NCI-H82 treated with DMSO at 0.1 percent for 48 hours (cell line): ENCODE data around the gene TTC34.
"Not testable (repeated sequence)": the region's sequence is repeated elsewhere in the genome, so short reads cannot be mapped to it uniquely, and the experiment has no call there.

Source experiments
- DNase-seq: peaks from one replicate; lab custom pipeline; 2025; ENCODE audit not compliant: unreplicated experiment; lab: John Stamatoyannopoulos, UW

Gene TTC34

GRCh38 chr1:2799811-2800663, 1.5 kb downstream of the TTC34 start:
- no peak for DNase-seq

- not testable (repeated sequence) for DNase-seq
These were observed 2.5 kb downstream of the TTC34 start for GRCh38 chr1:2798958-2799357.

GRCh38 chr1:2797741-2798016, 3.8 kb downstream of the TTC34 start:
- no peak for DNase-seq

- DNase-seq = no peak
These were observed 4.4 kb downstream of the TTC34 start for GRCh38 chr1:2796890-2797740.

- DNase-seq = no peak
These were observed 5.6 kb downstream of the TTC34 start for GRCh38 chr1:2795926-2796325.

GRCh38 chr1:2791027-2791760, 10.3 kb downstream of the TTC34 start:
- no peak for DNase-seq

GRCh38 chr1:2789986-2790581, 11.4 kb downstream of the TTC34 start:
- DNase-seq = no peak

GRCh38 chr1:2789164-2789985, 12.1 kb downstream of the TTC34 start:
- no peak for DNase-seq

GRCh38 chr1:2788506-2789163, 12.9 kb downstream of the TTC34 start:
- DNase-seq = no peak

GRCh38 chr1:2787163-2787911, 14.2 kb downstream of the TTC34 start:
- DNase-seq = no peak

- DNase-seq = no peak
These were observed 14.9 kb downstream of the TTC34 start for GRCh38 chr1:2786329-2787162.

- DNase-seq = no peak
These were observed 15.7 kb downstream of the TTC34 start for GRCh38 chr1:2785631-2786328.

GRCh38 chr1:2784854-2785630, 16.5 kb downstream of the TTC34 start:
- no peak for DNase-seq

- no peak for DNase-seq
These were observed 17.8 kb downstream of the TTC34 start for GRCh38 chr1:2783435-2784397.

- no peak for DNase-seq
These were observed 18.4 kb downstream of the TTC34 start for GRCh38 chr1:2783069-2783434.

GRCh38 chr1:2781627-2782026, 19.9 kb downstream of the TTC34 start:
- DNase-seq = no peak
